Activated CD4-positive, alpha-beta T cell treated with anti-CD3 and anti-CD28 coated beads for 36 hours (primary cell): ENCODE data around the gene NODAL. TPM values are rescaled to one million over a fixed set of nuclear protein-coding genes. Genes with fewer than 3 reads are reported as not detected.
A peak's percentile ranks its signal among the peaks of the same experiment; 100 is the strongest.

ENCODE experiments used
- ATAC-seq: fragments of 200-7000 bp; cut with Tn5 transposase; one replicate; pipeline ENCODE4 v1.10.0; 2021; ENCODE audit warnings: mild to moderate bottlenecking, moderate library complexity
- CTCF ChIA-PET: fragments of 350-600 bp; sonication (Branson Sonifier 250); formaldehyde crosslinking; loops from one replicate; lab custom pipeline; 2021; ENCODE audit warnings: antibody characterized with exemption; lab: Charles Lee
- POLR2A ChIA-PET: fragments of 350-600 bp; sonication (Branson Sonifier 250); formaldehyde crosslinking; loops from one replicate; lab custom pipeline; 2021; ENCODE audit warnings: antibody characterized with exemption, inconsistent platforms; lab: Charles Lee
- DNase-seq: peaks from one replicate; pipeline ENCODE4 v3.0.0-alpha.2; 2020
- H3K27ac Mint-ChIP-seq: one replicate; pipeline ENCODE4 v1.8.0; 2021; ENCODE audit warnings: mixed read lengths
- H3K27me3 Mint-ChIP-seq: one replicate; pipeline ENCODE4 v1.8.0; 2021; ENCODE audit warnings: mixed read lengths
- H3K36me3 Mint-ChIP-seq: one replicate; pipeline ENCODE4 v1.8.0; 2021; ENCODE audit warnings: low read depth, mixed read lengths
- H3K4me1 Mint-ChIP-seq: one replicate; pipeline ENCODE4 v1.8.0; 2021; ENCODE audit warnings: mixed read lengths
- H3K4me3 Mint-ChIP-seq: one replicate; pipeline ENCODE4 v1.8.0; 2021; ENCODE audit warnings: mild to moderate bottlenecking, moderate library complexity, mixed read lengths
- H3K9me3 Mint-ChIP-seq: one replicate; pipeline ENCODE4 v1.8.0; 2021; ENCODE audit warnings: low read depth, mixed read lengths
- intact Hi-C, 2 experiments: fragments of 100-400 bp; cut with DNase I in 1 of 2; cut with micrococcal nuclease in 1 of 2; formaldehyde crosslinking; loops; one replicate each; pipeline versions ENCODE4 v1.14.2 to v1.15.1; 2022 to 2024; cut with DNase I, micrococcal nuclease
- total RNA-seq, 2 experiments: library from RNA; stranded (reverse); gene quantifications; one replicate each; pipeline ENCODE4 v1.2.3, GENCODE V29; 2021

Gene NODAL
- total RNA-seq, 2 experiments from 2014 or later = not detected

DNA sequence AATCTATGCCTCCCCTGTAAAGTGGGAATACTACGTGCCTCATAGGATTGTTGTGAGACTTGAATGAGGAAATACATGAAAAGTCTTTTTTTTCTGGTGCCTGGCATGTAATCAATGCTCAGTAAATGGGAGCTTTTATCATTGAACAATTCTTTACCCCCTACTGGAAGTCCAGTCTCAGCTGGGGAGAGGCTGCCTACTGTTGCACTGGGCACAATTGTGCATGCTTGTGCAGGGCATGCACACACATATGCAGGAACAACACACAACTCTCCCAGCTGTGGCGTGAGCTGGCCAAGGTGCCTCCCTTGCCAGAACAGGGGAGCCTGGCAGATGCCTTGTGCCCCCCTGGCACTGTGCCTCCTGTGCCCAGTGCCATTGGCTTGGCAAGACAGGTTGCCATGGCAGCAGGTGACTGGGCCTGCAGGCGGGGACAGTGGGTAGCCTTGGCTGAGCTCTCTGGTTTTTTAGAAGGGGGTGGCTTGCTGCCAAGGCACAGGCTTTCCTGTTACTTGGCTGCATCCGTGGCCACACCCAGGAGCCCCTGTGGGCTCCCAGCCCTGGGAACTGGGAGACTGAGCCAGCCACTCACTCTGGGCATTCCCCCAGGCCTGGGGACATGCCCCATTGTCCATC, 21.0 kb upstream of the NODAL start:
- ChIA-PET POLR2A (no interaction called here), CTCF (interaction anchor here (0.7 to 3.2 kb wide), 17 partner anchors 14 to 362 kb away, joined by 3 to 15 read pairs (median 3); no protein-coding TSS in a partner anchor)
- H3K36me3 Mint-ChIP-seq = no peaks in the 10 kb centered on the region
- H3K9me3 Mint-ChIP-seq = no peaks in the 10 kb centered on the region
- DNase-seq (no peak), ATAC-seq (no peak)
- H3K27me3 Mint-ChIP-seq = peaks cover 21% of the 10 kb centered on the region
- intact Hi-C loops = no loop called here
- H3K4me1 Mint-ChIP-seq = peaks cover 9% of the 10 kb centered on the region
- H3K4me3 Mint-ChIP-seq = no peak overlapping the region
- H3K27ac Mint-ChIP-seq = no peak overlapping the region

DNA sequence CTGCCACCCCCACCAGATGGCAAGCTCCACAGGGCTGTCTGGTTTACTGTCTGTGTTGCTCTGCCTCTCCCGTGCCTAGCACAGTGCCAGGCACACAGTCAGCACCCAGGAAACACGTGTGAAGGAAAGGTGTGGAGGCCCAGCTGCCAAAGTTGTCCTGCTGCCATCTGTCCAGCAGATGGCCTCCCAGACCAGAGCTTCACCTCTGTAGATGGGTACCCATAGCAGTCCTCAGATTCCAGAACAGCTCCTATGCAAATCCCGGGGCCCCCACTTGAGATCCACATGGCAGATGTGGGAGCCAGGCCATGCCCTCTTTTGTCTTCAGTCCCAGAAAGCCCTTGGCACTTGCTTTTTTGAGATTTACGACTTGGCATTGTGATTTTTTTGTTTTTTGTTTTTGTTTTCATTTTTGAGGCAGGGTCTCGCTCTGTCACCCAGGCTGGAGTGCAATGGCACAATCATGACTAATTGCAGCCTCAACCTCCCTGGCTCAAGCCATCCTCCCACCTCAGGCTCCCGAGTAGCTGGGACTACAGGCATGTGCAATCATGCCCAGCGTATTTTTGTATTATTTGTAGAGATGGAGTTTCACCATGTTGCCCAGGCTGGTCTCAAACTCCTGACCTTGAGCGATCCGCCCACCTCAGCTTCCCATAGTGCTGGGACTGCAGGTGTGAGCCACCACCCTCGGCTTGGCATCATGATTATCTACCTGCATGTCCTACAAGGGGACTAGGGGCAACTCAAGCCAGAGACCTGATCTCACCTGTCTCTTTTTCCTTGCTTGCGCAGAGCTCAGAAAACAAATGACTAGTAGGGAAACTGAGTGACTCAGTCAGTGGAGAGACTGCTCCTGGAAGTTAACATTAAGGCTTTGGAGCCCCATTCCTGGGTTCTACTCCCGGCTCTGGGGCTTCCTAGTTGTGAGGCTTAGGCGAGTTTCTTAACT, 20.2 kb upstream of the NODAL start:
- POLR2A ChIA-PET = no interaction called here
- peak; percentile 80 for ATAC-seq

DNA sequence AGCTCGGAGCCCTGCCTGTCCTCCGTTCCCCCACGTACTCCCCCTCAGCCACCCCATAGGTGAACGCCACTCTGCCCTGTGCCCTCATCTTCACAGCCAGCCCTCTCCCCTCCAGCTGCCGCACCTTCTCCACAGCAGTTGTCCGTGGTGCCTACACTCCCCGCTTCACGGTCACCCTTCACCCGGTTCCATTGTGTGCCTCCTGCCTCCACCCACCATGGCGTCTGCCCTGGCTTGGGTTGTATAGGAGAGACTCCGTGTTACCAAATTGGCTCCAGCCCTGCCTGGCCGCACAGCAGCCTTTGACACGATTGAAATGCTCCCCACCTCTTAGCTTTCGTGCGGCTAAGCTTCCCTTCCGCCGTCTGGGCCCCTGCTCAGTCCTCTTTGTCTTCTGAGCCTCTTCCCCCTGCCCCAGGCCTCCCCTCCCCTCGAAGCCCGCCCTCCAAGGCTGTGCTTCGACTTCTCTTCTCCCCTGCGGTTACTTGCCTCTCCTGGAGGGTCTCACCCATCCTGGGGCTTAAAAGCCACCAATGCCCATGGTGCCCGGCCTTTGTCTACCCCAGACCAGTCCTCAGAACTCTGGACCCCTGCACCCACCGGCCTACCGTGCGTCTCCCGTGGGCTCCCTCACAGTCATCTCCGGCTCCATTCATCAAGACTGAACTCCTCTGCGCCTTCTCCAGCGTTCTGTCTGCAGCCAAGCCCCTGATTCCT, 18.5 kb upstream of the NODAL start:
- no peak for ATAC-seq
- H3K4me3 Mint-ChIP-seq = no peak overlapping the region
- peaks cover 9% of the 10 kb centered on the region for H3K4me1 Mint-ChIP-seq
- no peak for DNase-seq
- H3K36me3 Mint-ChIP-seq = no peaks in the 10 kb centered on the region
- ChIA-PET POLR2A (no interaction called here), CTCF (interaction anchor here (0.6 to 3.2 kb wide), 4 partner anchors 14 to 442 kb away, joined by 3 to 15 read pairs (median 9); no protein-coding TSS in a partner anchor)
- no peak overlapping the region for H3K27ac Mint-ChIP-seq
- H3K9me3 Mint-ChIP-seq = no peaks in the 10 kb centered on the region
- intact Hi-C loops = loop anchor here in 1 of 2 experiments (5.0 kb wide), 1 partner anchor 78 kb away; the partner anchor contains the start of gene LRRC20
- H3K27me3 Mint-ChIP-seq = peaks cover 32% of the 10 kb centered on the region

More for the DNA sequence above, 20.2 kb upstream of the NODAL start:
- Mint-ChIP-seq H3K27me3 (peaks cover 27% of the 10 kb centered on the region), H3K4me1 (peaks cover 9% of the 10 kb centered on the region), H3K36me3 (no peaks in the 10 kb centered on the region), H3K4me3 (no peak overlapping the region), H3K27ac (no peak overlapping the region), H3K9me3 (no peaks in the 10 kb centered on the region)
- CTCF ChIA-PET = interaction anchor here (0.5 to 3.2 kb wide), 36 partner anchors 9 to 361 kb away, joined by 3 to 15 read pairs (median 3); no protein-coding TSS in a partner anchor
- DNase-seq = peak; percentile 73
- intact Hi-C loops = loop anchor here (1.0 kb wide), 2 partner anchors 79 to 298 kb away; no protein-coding TSS in a partner anchor

DNA sequence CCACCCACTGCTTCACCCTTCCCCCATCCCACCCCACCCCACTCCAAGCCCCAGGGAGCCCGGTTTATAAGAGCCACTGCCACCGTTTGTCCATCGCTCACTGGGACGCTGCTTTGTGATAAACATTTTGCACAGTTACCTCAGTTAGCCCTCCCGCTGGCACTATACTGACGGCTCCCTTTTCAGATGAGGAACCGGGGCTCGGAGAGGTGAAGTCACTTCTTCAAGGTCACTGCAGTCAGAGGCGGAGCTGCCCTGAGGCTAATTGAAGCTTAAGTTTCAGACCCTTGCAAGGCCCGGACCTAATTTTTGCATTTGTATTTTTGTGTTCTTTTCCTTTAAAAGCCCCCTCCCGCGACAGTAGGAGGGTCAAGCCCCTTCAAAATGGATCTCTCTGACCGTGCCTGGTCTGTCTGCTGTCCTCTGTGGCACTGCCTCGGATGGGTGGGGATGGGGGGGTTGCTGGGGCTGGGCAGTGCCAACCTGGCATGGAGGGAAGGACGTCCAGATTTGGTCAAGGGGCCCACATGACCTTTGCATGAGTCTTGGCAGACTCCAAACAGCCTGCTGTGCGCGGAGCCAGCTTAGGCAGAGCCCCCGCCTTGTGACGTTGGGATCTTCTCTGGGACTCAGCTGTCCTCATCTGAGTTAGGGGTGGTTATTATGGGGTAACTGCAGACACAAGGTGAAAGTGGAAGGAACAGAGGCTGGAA, 17.7 kb upstream of the NODAL start:
- intact Hi-C loops = loop anchor here in 1 of 2 experiments (5.0 kb wide), 1 partner anchor 77 kb away; the partner anchor contains the start of gene LRRC20
- peaks cover 32% of the 10 kb centered on the region for H3K27me3 Mint-ChIP-seq
- H3K36me3 Mint-ChIP-seq = no peaks in the 10 kb centered on the region
- H3K9me3 Mint-ChIP-seq = no peaks in the 10 kb centered on the region
- ChIA-PET POLR2A (interaction anchor here (0.5 kb wide), 1 partner anchor 121 kb away, joined by 3 read pairs; no protein-coding TSS in a partner anchor), CTCF (interaction anchor here (0.6 to 3.2 kb wide), 3 partner anchors 14 to 443 kb away, joined by 3 to 15 read pairs (median 3); no protein-coding TSS in a partner anchor)
- no peak for ATAC-seq
- no peak overlapping the region for H3K27ac Mint-ChIP-seq
- H3K4me3 Mint-ChIP-seq = no peak overlapping the region
- peaks cover 9% of the 10 kb centered on the region for H3K4me1 Mint-ChIP-seq
- DNase-seq = no peak

DNA sequence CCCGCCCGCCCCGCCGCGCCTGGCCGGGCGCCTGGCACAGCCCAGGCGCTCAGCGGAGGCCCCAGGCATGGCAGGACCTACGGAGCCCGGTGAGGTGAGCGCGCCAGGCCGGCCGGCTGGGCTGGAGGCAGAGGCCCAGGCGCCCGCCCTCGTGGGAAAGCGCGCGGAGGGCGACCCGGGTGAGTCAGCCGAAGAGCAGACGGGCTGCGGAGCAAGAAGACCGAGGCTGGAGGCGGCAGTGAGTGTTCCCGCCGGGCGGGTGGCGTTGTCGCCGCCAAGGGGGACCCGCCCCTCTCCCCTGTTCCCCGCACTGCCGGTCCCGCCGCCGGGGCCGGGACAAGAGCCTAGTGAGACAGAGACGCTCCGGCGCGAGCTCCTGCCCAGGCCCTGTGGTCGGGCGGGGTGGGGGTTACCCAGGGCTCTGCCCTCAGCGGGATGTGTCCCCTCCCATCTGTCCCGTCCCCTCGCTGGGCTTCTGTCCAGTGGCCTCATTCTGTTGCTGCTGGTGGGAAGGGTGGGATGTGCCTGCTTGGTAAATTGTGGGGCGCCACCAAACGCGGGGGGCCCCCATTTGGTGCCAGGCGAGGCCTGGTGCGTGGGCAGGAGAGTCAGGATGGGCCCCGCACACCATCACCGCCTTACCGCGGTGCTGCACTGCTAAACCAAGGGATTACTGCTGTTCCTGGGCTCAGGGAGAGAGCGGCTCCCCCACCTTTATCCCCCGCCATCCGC, 17.0 kb upstream of the NODAL start:
- peaks cover 32% of the 10 kb centered on the region for H3K27me3 Mint-ChIP-seq
- H3K9me3 Mint-ChIP-seq = no peaks in the 10 kb centered on the region
- H3K4me1 Mint-ChIP-seq = peaks cover 9% of the 10 kb centered on the region
- H3K4me3 Mint-ChIP-seq = no peak overlapping the region
- H3K36me3 Mint-ChIP-seq = no peaks in the 10 kb centered on the region
- ATAC-seq (peak; percentile 73), DNase-seq (peak; percentile 74)
- H3K27ac Mint-ChIP-seq = no peak overlapping the region
- intact Hi-C loops = loop anchor here in 1 of 2 experiments (5.0 kb wide), 1 partner anchor 76 kb away; the partner anchor contains the start of gene LRRC20
- POLR2A ChIA-PET = interaction anchor here (0.5 kb wide), 1 partner anchor 121 kb away, joined by 3 read pairs; no protein-coding TSS in a partner anchor
- CTCF ChIA-PET = no interaction called here

DNA sequence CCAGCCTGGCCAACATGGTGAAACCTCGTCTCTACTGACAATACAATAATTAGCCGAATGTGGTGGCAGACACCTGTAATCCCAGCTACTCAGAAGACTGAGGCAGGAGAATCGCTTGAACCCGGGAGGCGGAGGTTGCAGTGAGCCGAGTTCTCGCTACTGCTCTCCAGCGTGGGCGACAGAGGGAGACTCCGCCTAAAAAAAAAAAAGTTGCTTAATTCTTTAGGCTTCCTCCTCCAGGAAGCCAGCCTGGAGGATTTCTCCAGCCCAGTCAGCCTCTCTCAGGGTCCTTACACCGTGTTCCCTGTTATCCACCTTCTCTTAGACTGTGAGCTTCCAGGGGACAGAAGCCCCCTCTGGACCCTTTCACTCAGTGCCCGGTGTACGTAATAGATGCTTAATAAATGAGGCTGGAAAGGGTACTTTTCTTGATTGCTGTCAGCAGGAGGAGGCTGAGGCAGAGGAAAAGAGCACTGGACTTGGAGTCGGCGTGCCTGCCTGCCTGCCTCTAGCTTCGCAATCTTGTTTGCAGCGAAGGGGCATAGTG, 16.4 kb upstream of the NODAL start:
- CTCF ChIA-PET = interaction anchor here (0.7 kb wide), 1 partner anchor 49 kb away, joined by 3 read pairs; no protein-coding TSS in a partner anchor
- H3K27me3 Mint-ChIP-seq = peaks cover 32% of the 10 kb centered on the region

DNA sequence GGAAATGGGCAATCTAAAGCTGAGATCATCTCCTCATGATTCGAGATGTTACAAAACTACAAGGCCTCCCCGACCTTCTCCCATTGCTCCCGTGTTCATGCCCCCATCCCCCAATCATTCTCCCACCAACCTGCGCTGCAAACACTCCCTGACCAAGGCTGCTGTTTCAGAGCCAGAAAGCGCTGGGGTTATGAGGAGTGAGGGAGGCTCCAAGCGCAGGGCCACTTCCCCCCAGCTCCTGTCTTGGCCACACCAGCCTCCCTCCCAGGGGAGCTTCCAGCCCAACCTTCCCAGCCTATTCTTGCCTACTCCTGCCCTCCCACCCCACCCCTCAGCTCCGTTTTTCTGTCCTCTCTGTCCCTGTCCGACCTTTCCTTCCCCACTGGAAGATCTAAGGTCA, 14.7 kb upstream of the NODAL start:
- H3K27me3 Mint-ChIP-seq = peaks cover 32% of the 10 kb centered on the region
- no peaks in the 10 kb centered on the region for H3K9me3 Mint-ChIP-seq
- ATAC-seq (no peak), DNase-seq (no peak)
- H3K27ac Mint-ChIP-seq = no peak overlapping the region
- peaks cover 9% of the 10 kb centered on the region for H3K4me1 Mint-ChIP-seq
- POLR2A ChIA-PET = no interaction called here
- CTCF ChIA-PET = interaction anchor here (0.5 to 0.6 kb wide), 2 partner anchors 64 to 92 kb away, joined by 3 read pairs; no protein-coding TSS in a partner anchor
- intact Hi-C loops = loop anchor here in 1 of 2 experiments (5.0 kb wide), 1 partner anchor 74 kb away; the partner anchor contains the start of gene LRRC20
- H3K36me3 Mint-ChIP-seq = no peaks in the 10 kb centered on the region
- no peak overlapping the region for H3K4me3 Mint-ChIP-seq

More for the DNA sequence above, 16.4 kb upstream of the NODAL start:
- DNase-seq (no peak), ATAC-seq (no peak)
- no peak overlapping the region for H3K4me3 Mint-ChIP-seq
- peaks cover 9% of the 10 kb centered on the region for H3K4me1 Mint-ChIP-seq
- POLR2A ChIA-PET = no interaction called here
- no peaks in the 10 kb centered on the region for H3K9me3 Mint-ChIP-seq
- H3K27ac Mint-ChIP-seq = no peak overlapping the region
- no peaks in the 10 kb centered on the region for H3K36me3 Mint-ChIP-seq
- intact Hi-C loops = loop anchor here in 1 of 2 experiments (5.0 kb wide), 1 partner anchor 76 kb away; the partner anchor contains the start of gene LRRC20

DNA sequence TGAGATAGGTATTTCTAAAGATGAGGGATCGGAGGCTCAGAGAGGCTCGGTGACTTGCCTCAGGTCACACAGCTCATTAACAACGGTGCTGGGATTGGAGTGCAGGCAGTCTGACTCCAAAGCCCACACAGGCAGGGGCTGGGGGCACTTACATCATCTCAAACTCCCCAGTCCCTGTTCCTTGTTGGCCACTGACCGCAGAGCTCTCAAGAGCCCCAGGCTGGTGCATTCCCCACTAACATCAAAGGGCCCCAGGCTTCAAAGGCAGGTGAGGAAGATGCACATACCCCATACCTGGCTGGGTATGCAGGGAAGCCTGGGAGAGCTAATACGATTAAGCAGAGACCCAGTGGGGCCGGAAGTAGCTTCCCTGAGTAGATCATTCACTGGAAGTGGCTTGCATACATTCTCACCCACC, 13.7 kb upstream of the NODAL start:
- peaks cover 30% of the 10 kb centered on the region for H3K27me3 Mint-ChIP-seq
- POLR2A ChIA-PET = interaction anchor here (0.6 kb wide), 1 partner anchor 50 kb away, joined by 3 read pairs; no protein-coding TSS in a partner anchor

DNA sequence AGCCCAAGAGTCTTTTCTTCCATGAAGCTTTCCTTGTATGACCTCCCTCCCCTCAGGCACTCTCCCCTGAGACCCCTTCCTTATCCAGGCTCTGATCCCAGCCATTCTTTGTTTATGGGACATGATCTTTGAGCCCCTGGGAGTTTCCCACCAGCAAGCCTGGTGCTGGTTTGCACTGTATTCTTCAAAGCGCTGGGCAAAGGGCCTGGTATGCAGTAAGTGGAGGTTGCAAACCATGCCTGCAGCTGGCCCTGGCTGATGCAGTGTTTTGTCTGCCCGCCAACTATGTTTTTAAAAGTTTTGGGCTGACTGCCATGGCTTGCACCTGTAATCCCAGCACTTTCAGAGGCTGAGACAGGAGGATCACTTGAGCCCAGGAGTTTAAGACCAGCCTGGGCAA, 6.8 kb upstream of the NODAL start:
- H3K27me3 Mint-ChIP-seq = peaks cover 4% of the 10 kb centered on the region
- ATAC-seq (no peak), DNase-seq (no peak)
- H3K9me3 Mint-ChIP-seq = no peaks in the 10 kb centered on the region
- H3K36me3 Mint-ChIP-seq = no peaks in the 10 kb centered on the region
- H3K4me1 Mint-ChIP-seq = no peaks in the 10 kb centered on the region
- ChIA-PET POLR2A (no interaction called here), CTCF (interaction anchor here (0.6 to 0.7 kb wide), 2 partner anchors 14 to 732 kb away, joined by 3 read pairs; no protein-coding TSS in a partner anchor)
- no peak overlapping the region for H3K4me3 Mint-ChIP-seq
- intact Hi-C loops = no loop called here
- no peak overlapping the region for H3K27ac Mint-ChIP-seq

More for the DNA sequence above, 13.7 kb upstream of the NODAL start:
- intact Hi-C loops = loop anchor here in 1 of 2 experiments (5.0 kb wide), 1 partner anchor 73 kb away; the partner anchor contains the start of gene LRRC20
- Mint-ChIP-seq H3K4me3 (no peak overlapping the region), H3K9me3 (no peaks in the 10 kb centered on the region), H3K27ac (no peak overlapping the region), H3K4me1 (peaks cover 9% of the 10 kb centered on the region), H3K36me3 (no peaks in the 10 kb centered on the region)
- CTCF ChIA-PET = interaction anchor here (0.9 kb wide), 1 partner anchor 12 kb away, joined by 3 read pairs; no protein-coding TSS in a partner anchor
- DNase-seq = no peak
- ATAC-seq = no peak
